A549 (cell line): ENCODE data around the gene VPS50. TPM values are rescaled to one million over a fixed set of nuclear protein-coding genes. Genes with fewer than 3 reads are reported as not detected.

ENCODE experiments used
- ATAC-seq, 2 experiments: fragments of 200-7000 bp in 1 of 2; fragments of >200 bp in 1 of 2; cut with Nextera tagmentation in 1 of 2; cut with Tn5 transposase in 1 of 2; 3 replicates each; pipeline versions ENCODE4 v1.8.0 to v1.9.1; 2018 to 2020; ENCODE audit warnings: mild to moderate bottlenecking in 1 of 2, moderate library complexity in 1 of 2
- CTCF ChIA-PET: fragments of 300-600 bp; sonication (Branson Sonifier 250); formaldehyde crosslinking; extraction: SDS; loops from one replicate; lab custom pipeline; 2021; ENCODE audit warnings: antibody characterized with exemption, inconsistent platforms; lab: Yijun Ruan, JAX
- POLR2A ChIA-PET: fragments of 350-600 bp; formaldehyde crosslinking; extraction: SDS; loops from one replicate; lab custom pipeline; 2021; ENCODE audit warnings: antibody characterized with exemption, inconsistent platforms; lab: Yijun Ruan, JAX
- DNase-seq, 2 experiments: peaks; one replicate each; pipeline versions ENCODE4 v3.0.0 to v3.0.0-alpha.2; 2011 to 2016; ENCODE audit warnings: low read depth in 1 of 2, low spot score in 1 of 2
- FAIRE-seq: peaks from 2 replicates; lab custom pipeline; 2011; peaks lifted over from hg19 to GRCh38; lab: Jason Lieb, UNC
- H3K27ac ChIP-seq, 2 experiments: fragments of >200 bp; sonication (Bioruptor Twin); formaldehyde crosslinking; 3 replicates each; pipeline ENCODE4 v1.5.1; 2016 to 2017
- H3K4me1 ChIP-seq: fragments of >200 bp; sonication (Bioruptor Twin); formaldehyde crosslinking; 3 replicates; pipeline ENCODE4 v1.6.1; 2016
- H3K4me2 ChIP-seq: fragments of >200 bp; sonication (Bioruptor Twin); formaldehyde crosslinking; 3 replicates; pipeline ENCODE4 v1.6.1; 2016
- H3K4me3 ChIP-seq: fragments of >200 bp; sonication (Bioruptor Twin); formaldehyde crosslinking; 3 replicates; pipeline ENCODE4 v1.5.1; 2016
- H3K9me3 ChIP-seq: fragments of >200 bp; sonication (Bioruptor Twin); formaldehyde crosslinking; 3 replicates; pipeline ENCODE4 v1.6.1; 2016
- EHF ChIP-seq: fragments of 250-450 bp; sonication (Bioruptor Pico); IDR thresholded peaks from 2 replicates; pipeline ENCODE4 v1.5.0; 2020; ENCODE audit warnings: mild to moderate bottlenecking
- FOSL2 ChIP-seq, 2 experiments: fragments of 450-650 bp in 1 of 2; fragments of >200 bp in 1 of 2; sonication (Bioruptor Twin) in 1 of 2; formaldehyde crosslinking; IDR thresholded peaks; 2 replicates each; pipeline versions ENCODE4 v1.5.0 to v1.6.1; 2016 to 2020; ENCODE audit warnings: mild to moderate bottlenecking in 1 of 2, moderate library complexity in 1 of 2
- GATA3 ChIP-seq: IDR thresholded peaks from 2 replicates; pipeline ENCODE4 v1.6.1; 2012; ENCODE audit warnings: borderline replicate concordance
- HDAC2 ChIP-seq: fragments of 200-600 bp; sonication (generic); IDR thresholded peaks from 2 replicates; pipeline ENCODE4 v1.6.1; 2016
- HOXB13 ChIP-seq: fragments of 250-450 bp; sonication (Bioruptor Pico); IDR thresholded peaks from 2 replicates; pipeline ENCODE4 v1.5.0; 2020; ENCODE audit warnings: low read depth, mild to moderate bottlenecking, moderate library complexity
- JUN ChIP-seq, 2 experiments: fragments of >200 bp; sonication (Bioruptor Twin); formaldehyde crosslinking; IDR thresholded peaks; 2 replicates in 1 of 2; 3 replicates in 1 of 2; pipeline ENCODE4 v1.6.1; 2016 to 2017
- MYC ChIP-seq: IDR thresholded peaks from 2 replicates; pipeline ENCODE4 v1.6.1; 2012; ENCODE audit warnings: mild to moderate bottlenecking, inconsistent platforms, low read length, improper control_type of control experiment, borderline replicate concordance
- NR3C1 ChIP-seq: fragments of >200 bp; sonication (Bioruptor Twin); formaldehyde crosslinking; IDR thresholded peaks from 3 replicates; pipeline ENCODE4 v1.6.1; 2017
- PHF8 ChIP-seq: fragments of 200-600 bp; sonication (generic); IDR thresholded peaks from 2 replicates; pipeline ENCODE4 v1.6.1; 2016; ENCODE audit warnings: low read depth, mild to moderate bottlenecking, antibody characterized with exemption, moderate library complexity, borderline replicate concordance
- RFX5 ChIP-seq: fragments of 450-650 bp; IDR thresholded peaks from 2 replicates; pipeline ENCODE4 v1.7.1; 2014; ENCODE audit warnings: antibody characterized with exemption, mild to moderate bottlenecking, moderate library complexity
- RNF2 ChIP-seq: fragments of 200-600 bp; sonication (generic); IDR thresholded peaks from 2 replicates; pipeline ENCODE4 v1.6.1; 2016; ENCODE audit warnings: low read depth, mild to moderate bottlenecking, antibody characterized with exemption, moderate library complexity, borderline replicate concordance
- SMC3 ChIP-seq: fragments of >200 bp; sonication (Bioruptor Twin); formaldehyde crosslinking; IDR thresholded peaks from 3 replicates; pipeline ENCODE4 v1.6.1; 2018; ENCODE audit warnings: inconsistent platforms
- TP53 ChIP-seq: fragments of 250-450 bp; sonication (Bioruptor Pico); IDR thresholded peaks from 2 replicates; pipeline ENCODE4 v1.5.0; 2021; ENCODE audit warnings: mild to moderate bottlenecking, moderate library complexity
- ZC3H11A ChIP-seq: fragments of 450-650 bp; IDR thresholded peaks from 2 replicates; pipeline ENCODE4 v1.6.1; 2014; ENCODE audit warnings: antibody characterized with exemption, mild to moderate bottlenecking
- WGBS: methylation state at CpG from one replicate; pipeline ENCODE4 v1.1.6; 2017; ENCODE audit errors: missing lambda C conversion rate; 5-methylcytosine and 5-hydroxymethylcytosine counted together
- polyA plus RNA-seq, 4 experiments: library from polyadenylated mRNA; depleted of rRNA in 3 of 4; stranded (reverse); fragments of >200 nt; fragmentation: RNase III in 1 of 4; extraction: RNeasy Plus Mini Kit Qiagen cat#74134 plus additional on column Dnase treatment in 1 of 4; gene quantifications; 2 replicates in 3 of 4; 3 replicates in 1 of 4; pipeline ENCODE4 v1.2.3, GENCODE V29; 2011 to 2017
- TF ChIP-seq, protein P1 (sequence below): IDR thresholded peaks from 2 replicates; pipeline ENCODE4 v1.6.1; 2012
- TF ChIP-seq, protein P2 (sequence below): fragments of 150-350 bp; IDR thresholded peaks from 2 replicates; pipeline ENCODE4 v1.6.1; 2014; ENCODE audit warnings: low read depth, mild to moderate bottlenecking, low read length
- TF ChIP-seq, protein P3 (sequence below): IDR thresholded peaks from 2 replicates; pipeline ENCODE4 v1.6.1; 2012
- TF ChIP-seq, protein P4 (sequence below): fragments of 200-600 bp; sonication (generic); IDR thresholded peaks from 2 replicates; pipeline ENCODE4 v1.6.1; 2016; ENCODE audit warnings: antibody characterized with exemption, mild to moderate bottlenecking, moderate library complexity
- TF ChIP-seq, protein P5 (sequence below): fragments of >200 bp; sonication (Bioruptor Twin); formaldehyde crosslinking; IDR thresholded peaks from 3 replicates; pipeline ENCODE4 v1.5.1; 2016

VPS50 gene
- polyA plus RNA-seq, 2 of the 4 experiments (the other 2 are of a cell fraction) = 8.9 to 19.0 TPM

DNA sequence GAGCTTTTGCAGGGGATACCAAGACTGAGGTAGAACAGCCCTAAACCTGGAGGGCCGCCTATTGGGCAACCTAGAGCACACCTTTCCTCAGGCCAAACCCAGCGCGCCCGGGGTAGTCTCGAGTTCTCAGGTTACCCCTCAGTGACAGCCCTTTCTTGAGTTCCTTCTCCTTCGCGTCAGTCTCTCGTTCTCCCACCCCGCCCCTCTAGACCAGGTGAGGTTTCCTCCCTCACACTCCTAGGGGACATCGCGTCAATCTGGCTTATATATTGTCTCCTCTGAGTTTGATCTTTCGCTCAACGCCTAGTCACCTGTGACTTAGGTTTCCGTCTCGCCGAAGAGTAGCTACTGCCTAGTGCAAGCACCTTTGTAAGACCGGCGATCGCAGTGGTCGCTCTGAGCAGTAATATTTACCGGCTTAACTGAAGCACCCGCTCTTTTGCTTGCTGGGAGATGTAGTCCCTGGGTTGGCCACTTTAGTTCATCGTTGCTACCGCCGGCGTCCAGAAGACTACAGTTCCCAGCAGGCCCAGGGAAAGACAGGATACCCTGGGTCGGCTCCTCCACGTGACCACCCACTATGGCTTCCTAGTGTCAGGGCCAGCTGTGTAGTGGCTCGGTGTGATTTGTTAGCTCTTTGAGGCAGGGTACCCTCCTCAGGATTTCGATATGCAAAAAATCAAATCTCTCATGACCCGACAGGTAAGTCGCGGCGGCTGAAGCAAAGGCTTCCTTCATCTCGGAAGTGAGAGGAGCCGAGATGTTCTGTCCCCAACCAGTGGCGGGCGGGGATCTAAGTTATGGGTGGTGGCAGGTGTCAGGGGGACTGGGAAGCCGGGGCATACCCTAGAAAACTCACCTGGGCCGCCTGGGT is at the start of gene VPS50 (continued):
- TF ChIP-seq FOSL2 (IDR thresholded peaks at IDR 0.05) (no peak), FOSL2 (CRISPR knock-in tag; IDR thresholded peaks at IDR 0.05) (no peak), HDAC2 (peak; percentile 96), EHF (CRISPR knock-in tag) (no peak), PHF8 (peak; percentile 38; the same call in 1 of the 2 replicates), SMC3 (no peak), GATA3 (peak; percentile 33; the same call in 1 of the 2 replicates), ZC3H11A (no peak), JUN (IDR thresholded peaks at IDR 0.05) (peak; percentile 78 to 88), RFX5 (no peak)
- TF ChIP-seq, protein P1, sequence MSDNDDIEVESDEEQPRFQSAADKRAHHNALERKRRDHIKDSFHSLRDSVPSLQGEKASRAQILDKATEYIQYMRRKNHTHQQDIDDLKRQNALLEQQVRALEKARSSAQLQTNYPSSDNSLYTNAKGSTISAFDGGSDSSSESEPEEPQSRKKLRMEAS = peak; percentile 87
- TF ChIP-seq, protein P2, sequence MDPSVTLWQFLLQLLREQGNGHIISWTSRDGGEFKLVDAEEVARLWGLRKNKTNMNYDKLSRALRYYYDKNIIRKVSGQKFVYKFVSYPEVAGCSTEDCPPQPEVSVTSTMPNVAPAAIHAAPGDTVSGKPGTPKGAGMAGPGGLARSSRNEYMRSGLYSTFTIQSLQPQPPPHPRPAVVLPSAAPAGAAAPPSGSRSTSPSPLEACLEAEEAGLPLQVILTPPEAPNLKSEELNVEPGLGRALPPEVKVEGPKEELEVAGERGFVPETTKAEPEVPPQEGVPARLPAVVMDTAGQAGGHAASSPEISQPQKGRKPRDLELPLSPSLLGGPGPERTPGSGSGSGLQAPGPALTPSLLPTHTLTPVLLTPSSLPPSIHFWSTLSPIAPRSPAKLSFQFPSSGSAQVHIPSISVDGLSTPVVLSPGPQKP = no peak
- TF ChIP-seq, protein P3, sequence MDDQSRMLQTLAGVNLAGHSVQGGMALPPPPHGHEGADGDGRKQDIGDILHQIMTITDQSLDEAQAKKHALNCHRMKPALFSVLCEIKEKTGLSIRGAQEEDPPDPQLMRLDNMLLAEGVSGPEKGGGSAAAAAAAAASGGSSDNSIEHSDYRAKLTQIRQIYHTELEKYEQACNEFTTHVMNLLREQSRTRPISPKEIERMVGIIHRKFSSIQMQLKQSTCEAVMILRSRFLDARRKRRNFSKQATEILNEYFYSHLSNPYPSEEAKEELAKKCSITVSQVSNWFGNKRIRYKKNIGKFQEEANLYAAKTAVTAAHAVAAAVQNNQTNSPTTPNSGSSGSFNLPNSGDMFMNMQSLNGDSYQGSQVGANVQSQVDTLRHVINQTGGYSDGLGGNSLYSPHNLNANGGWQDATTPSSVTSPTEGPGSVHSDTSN = no peak
- TF ChIP-seq, all 56 proteins: peak for 9

DNA sequence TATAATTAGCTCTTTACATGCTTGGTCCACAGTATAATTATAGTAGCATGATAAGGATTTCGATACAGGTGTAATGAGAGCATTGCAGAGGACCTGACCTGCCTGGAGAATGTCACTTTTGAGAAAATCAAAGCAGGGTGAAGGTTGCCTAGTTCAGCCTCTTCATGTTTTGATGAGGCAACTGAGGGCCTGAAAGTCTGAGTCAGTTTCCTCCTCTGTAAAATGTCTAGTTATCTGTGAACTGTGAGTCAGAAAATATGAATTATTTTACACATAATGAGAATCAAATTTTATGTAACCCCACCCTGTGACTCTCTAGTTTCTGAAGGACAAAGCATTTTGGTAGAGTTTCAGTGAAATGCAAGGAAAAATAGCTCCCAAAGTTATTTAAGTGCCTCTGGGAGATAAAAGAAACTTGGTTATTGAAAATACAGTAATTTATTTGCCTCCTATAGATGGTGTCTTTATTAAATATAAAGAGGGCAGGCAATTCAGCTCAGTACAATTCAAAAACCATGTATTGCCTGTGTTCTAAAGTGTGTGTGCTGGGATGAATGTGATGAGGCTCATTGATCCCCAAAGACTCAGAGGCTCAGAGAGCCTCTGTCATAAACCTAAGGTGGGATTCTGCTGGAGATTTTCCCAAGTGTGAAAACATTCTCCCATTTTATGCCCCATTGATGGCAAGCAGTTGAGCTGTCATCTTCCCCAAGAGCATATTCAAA is 46.7 kb upstream of the VPS50 start:
- no peak for TF ChIP-seq HOXB13 (CRISPR knock-in tag)
- no peak for TF ChIP-seq NR3C1
- TF ChIP-seq JUN (IDR thresholded peaks at IDR 0.05) = no peak
- no peak for TF ChIP-seq RNF2
- TF ChIP-seq TP53 (CRISPR knock-in tag) = no peak
- TF ChIP-seq, protein P4, sequence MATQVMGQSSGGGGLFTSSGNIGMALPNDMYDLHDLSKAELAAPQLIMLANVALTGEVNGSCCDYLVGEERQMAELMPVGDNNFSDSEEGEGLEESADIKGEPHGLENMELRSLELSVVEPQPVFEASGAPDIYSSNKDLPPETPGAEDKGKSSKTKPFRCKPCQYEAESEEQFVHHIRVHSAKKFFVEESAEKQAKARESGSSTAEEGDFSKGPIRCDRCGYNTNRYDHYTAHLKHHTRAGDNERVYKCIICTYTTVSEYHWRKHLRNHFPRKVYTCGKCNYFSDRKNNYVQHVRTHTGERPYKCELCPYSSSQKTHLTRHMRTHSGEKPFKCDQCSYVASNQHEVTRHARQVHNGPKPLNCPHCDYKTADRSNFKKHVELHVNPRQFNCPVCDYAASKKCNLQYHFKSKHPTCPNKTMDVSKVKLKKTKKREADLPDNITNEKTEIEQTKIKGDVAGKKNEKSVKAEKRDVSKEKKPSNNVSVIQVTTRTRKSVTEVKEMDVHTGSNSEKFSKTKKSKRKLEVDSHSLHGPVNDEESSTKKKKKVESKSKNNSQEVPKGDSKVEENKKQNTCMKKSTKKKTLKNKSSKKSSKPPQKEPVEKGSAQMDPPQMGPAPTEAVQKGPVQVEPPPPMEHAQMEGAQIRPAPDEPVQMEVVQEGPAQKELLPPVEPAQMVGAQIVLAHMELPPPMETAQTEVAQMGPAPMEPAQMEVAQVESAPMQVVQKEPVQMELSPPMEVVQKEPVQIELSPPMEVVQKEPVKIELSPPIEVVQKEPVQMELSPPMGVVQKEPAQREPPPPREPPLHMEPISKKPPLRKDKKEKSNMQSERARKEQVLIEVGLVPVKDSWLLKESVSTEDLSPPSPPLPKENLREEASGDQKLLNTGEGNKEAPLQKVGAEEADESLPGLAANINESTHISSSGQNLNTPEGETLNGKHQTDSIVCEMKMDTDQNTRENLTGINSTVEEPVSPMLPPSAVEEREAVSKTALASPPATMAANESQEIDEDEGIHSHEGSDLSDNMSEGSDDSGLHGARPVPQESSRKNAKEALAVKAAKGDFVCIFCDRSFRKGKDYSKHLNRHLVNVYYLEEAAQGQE = no peak
- TF ChIP-seq MYC = no peak
- TF ChIP-seq, protein P5, sequence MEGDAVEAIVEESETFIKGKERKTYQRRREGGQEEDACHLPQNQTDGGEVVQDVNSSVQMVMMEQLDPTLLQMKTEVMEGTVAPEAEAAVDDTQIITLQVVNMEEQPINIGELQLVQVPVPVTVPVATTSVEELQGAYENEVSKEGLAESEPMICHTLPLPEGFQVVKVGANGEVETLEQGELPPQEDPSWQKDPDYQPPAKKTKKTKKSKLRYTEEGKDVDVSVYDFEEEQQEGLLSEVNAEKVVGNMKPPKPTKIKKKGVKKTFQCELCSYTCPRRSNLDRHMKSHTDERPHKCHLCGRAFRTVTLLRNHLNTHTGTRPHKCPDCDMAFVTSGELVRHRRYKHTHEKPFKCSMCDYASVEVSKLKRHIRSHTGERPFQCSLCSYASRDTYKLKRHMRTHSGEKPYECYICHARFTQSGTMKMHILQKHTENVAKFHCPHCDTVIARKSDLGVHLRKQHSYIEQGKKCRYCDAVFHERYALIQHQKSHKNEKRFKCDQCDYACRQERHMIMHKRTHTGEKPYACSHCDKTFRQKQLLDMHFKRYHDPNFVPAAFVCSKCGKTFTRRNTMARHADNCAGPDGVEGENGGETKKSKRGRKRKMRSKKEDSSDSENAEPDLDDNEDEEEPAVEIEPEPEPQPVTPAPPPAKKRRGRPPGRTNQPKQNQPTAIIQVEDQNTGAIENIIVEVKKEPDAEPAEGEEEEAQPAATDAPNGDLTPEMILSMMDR = no peak
- TF ChIP-seq, all 56 proteins: peak for 0
- no peak for DNase-seq
- POLR2A ChIA-PET = no interaction called here
- Histone ChIP-seq H3K4me1 (no peaks in the 10 kb centered on the region), H3K27ac (no peak overlapping the region), H3K9me3 (no peaks in the 10 kb centered on the region), H3K4me3 (no peak overlapping the region), H3K4me2 (no peak overlapping the region)
- ATAC-seq = no peak
- CTCF ChIA-PET = no interaction called here
- WGBS = 0% methylated on average over 1 of the region's 1 CpG
- FAIRE-seq = no peak
